Lower leg skin (tissue), 4 donors: ENCODE results near the gene MYT1. TPM values are rescaled to one million over a fixed set of nuclear protein-coding genes. Genes with fewer than 3 reads are reported as not detected.

Experiments
- DNase-seq, 2 donors: peaks; one replicate each; pipeline ENCODE4 v3.0.0-alpha.2; 2019; ENCODE audit warnings: low spot score in 2 of 2
- H3K4me3 ChIP-seq: fragments of 200-600 bp; sonication (generic); 2 replicates; pipeline ENCODE4 v1.5.1; 2017; ENCODE audit warnings: mild to moderate bottlenecking, low read depth; ENCODE audit not compliant: poor library complexity, severe bottlenecking
- CTCF ChIP-seq, 3 donors: fragments of 450-650 bp; IDR thresholded peaks; one replicate each; pipeline ENCODE4 v1.5.1; 2016; ENCODE audit warnings: antibody characterized with exemption in 3 of 3, mild to moderate bottlenecking in 3 of 3, moderate library complexity in 2 of 3
- POLR2A ChIP-seq, 2 donors: fragments of 450-650 bp; IDR thresholded peaks; one replicate each; pipeline ENCODE4 v1.6.1; 2016 to 2017; ENCODE audit warnings: antibody characterized with exemption in 2 of 2, mild to moderate bottlenecking in 1 of 2, moderate library complexity in 1 of 2
- WGBS, 2 donors: methylation state at CpG; one replicate each; pipeline ENCODE4 v1.1.5; 2018; 5-methylcytosine and 5-hydroxymethylcytosine counted together
- intact Hi-C: fragments of 100-400 bp; cut with DNase I; formaldehyde crosslinking; loops from one replicate; pipeline ENCODE4 v1.15.0; 2023; ENCODE audit warnings: low total_unique reads
- total RNA-seq, 4 donors: library from RNA; depleted of rRNA; stranded (reverse); fragments of >200 nt; gene quantifications; one replicate each; pipeline ENCODE4 v1.1.0, GENCODE V29; 2016

MYT1 gene
- total RNA-seq, 4 donors from 2014 or later: 0.26 TPM; not detected in 3

GRCh38 chr20:64264091-64264490, 99.8 kb downstream of the MYT1 start:
- TF ChIP-seq CTCF (IDR thresholded peaks at IDR 0.05) (no peak), POLR2A (IDR thresholded peaks at IDR 0.05) (no peak)
- WGBS, 2 donors: 70 to 76% methylated on average over 4 of the region's 4 CpGs
- no peak overlapping the region for H3K4me3 ChIP-seq

GRCh38 chr20:64265201-64265600, 100.9 kb downstream of the MYT1 start:
- intact Hi-C loops: no loop called here
- TF ChIP-seq POLR2A (IDR thresholded peaks at IDR 0.05) (no peak), CTCF (IDR thresholded peaks at IDR 0.05) (no peak)
- WGBS, 2 donors: 73 to 78% methylated on average over 5 of the region's 5 CpGs
- no peak overlapping the region for H3K4me3 ChIP-seq
- no peak for DNase-seq

More at GRCh38 chr20:64264091-64264490, 99.8 kb downstream of the MYT1 start:
- no peak for DNase-seq
- intact Hi-C loops: no loop called here

- TF ChIP-seq CTCF (IDR thresholded peaks at IDR 0.05): no peak
- TF ChIP-seq POLR2A (IDR thresholded peaks at IDR 0.05): no peak
- WGBS, 2 donors: 83 to 90% methylated on average over 5 of the region's 5 CpGs
- intact Hi-C loops: no loop called here
Observed at GRCh38 chr20:64266988-64267387, 102.7 kb downstream of the MYT1 start.

GRCh38 chr20:64268174-64268573, 103.9 kb downstream of the MYT1 start:
- intact Hi-C loops: no loop called here
- TF ChIP-seq CTCF (IDR thresholded peaks at IDR 0.05) (no peak), POLR2A (IDR thresholded peaks at IDR 0.05) (no peak)
- 89 to 92% methylated on average over 10 of the region's 10 CpGs for WGBS, 2 donors
- H3K4me3 ChIP-seq: no peak overlapping the region
- no peak for DNase-seq

More at GRCh38 chr20:64266988-64267387, 102.7 kb downstream of the MYT1 start:
- no peak for DNase-seq
- no peak overlapping the region for H3K4me3 ChIP-seq

- TF ChIP-seq POLR2A (IDR thresholded peaks at IDR 0.05) (no peak), CTCF (IDR thresholded peaks at IDR 0.05) (peak in 1 of 3 donors; percentile 18)
- 94 to 95% methylated on average over 53 of the region's 53 CpGs for WGBS, 2 donors
- no peak for DNase-seq
- no peak overlapping the region for H3K4me3 ChIP-seq
- intact Hi-C loops: no loop called here
Observed at GRCh38 chr20:64269604-64270411, 105.6 kb downstream of the MYT1 start.
